Activated CD8-positive, alpha-beta memory T cell treated with anti-CD3 and anti-CD28 coated beads, Interleukin-2, amount 50 U/mL, for 1 hour (primary cell): ENCODE measurements around the gene PHKA1.
"Not testable (repeated sequence)": the region's sequence is repeated elsewhere in the genome, so short reads cannot be mapped to it uniquely, and the experiment has no call there.

Experiments
- DNase-seq: peaks from one replicate; pipeline ENCODE4 v3.0.0-alpha.2; 2020; ENCODE audit errors: extremely low read depth

Gene PHKA1

DNA sequence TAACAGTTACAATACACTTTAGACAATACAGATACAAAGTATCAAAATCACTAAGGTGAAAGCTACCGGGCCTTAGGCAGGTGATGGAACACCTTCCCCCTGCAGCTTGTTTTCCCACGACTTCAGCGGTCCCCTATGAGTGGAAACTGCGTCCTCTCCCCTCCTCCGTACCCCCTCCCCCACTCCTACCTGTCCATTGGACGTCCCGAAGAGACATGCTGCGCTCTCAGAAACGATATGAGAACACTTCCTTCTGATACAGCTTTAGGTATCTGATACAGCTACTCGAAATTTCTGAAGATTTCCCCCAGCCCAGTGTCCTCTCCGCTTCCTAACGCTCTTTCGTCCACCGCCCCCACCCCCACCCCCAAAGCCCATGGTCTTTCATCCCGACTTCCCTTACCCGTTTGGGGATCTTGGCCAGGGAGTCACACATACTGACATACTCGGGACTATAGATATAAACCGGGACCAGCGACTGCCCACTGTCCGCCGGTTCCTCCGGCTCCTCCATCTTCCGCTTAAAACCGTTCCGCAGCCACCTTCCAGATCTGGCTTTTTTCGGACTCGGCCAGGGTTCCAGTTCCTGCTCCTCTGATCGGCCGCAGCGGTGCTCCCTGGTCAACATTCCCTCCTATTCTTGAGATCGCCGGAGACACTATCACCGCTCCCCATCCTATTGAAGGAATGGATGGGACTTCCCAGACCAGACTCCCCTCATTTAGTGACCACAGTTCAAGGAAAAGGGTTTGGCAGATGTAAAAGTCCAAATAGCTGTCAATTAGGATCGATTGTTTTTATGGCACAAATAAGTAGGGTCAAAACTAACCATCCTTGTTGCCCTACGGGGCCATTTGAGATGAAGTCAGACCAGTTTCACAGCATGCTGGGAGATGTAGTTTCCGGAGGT is 141.6 kb downstream of the PHKA1 start, which contains the start of gene HDAC8:
HDAC8 (minus strand) TSS at position 596 of the 910 bp plus-strand sequence; CDS start at position 514, 82 bp downstream.
- no peak for DNase-seq

DNA sequence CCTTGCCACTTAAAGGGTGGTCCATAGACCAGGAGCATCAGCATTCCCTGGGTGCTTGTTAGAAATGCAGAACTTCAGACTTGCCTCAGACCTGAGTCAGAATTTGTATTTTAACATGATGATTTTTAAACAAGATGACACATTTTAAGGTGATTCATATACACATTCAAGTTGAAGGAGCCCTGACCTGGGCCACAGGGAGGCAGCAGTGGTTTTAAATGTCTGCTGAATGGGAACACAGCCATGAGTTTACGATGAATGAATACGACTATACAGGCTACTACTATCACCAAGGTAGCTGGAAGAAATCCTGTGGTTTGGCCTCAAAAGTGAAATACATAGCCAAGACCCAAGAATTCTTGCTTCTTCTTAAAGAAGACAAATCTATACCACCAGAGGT is 144.3 kb downstream of the PHKA1 start:
- no peak for DNase-seq

DNA sequence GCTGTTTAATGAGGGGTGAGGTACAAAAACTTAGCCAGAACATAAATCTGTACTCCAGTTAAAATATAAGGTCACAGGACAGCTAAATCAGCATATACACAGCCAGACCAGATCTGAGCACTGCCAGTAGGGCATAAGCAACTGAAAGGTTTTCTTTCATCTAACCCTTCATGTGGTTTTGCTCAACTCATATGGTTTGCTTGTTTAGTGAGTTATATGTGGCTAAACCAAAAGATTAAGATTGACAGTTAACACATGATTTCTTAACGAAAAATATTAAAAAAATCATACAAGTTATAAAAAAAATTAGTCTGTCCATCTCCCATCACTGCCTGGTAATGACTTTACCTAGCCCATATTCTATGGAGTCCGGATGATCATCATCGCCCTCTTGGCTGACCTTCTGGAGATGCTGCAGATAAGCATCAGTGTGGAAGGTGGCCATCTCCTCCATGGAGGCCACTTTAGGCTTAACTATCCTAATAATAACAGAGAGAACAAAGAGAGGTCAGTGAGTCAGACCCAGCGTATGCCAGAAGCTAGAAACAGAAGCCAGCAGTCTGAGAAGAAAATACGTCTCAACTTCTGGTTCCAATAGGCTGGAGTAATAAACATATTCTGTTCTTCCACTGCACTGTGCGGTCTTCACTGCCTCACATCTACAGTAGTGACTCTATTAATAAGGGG is 145.6 kb downstream of the PHKA1 start:
- no peak for DNase-seq

DNA sequence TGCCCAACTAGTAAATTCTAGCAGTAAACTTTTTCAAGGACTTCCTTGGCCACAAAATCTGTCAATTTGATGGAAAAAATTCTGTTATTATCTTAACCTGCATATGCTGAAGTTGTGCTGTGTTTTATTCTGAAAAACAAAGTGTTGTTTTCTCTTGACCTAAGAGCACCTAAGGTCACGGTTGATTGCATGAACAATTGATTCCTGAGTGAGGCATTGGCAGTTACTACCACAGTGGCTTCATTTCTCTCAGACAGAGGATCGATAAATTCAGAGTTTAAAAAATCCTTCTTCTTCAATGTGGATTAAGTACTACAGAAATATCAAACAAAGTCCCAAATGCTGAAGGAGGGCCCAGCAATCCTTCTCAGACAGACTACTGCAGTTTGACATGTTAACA is 147.7 kb downstream of the PHKA1 start:
- DNase-seq = no peak

DNA sequence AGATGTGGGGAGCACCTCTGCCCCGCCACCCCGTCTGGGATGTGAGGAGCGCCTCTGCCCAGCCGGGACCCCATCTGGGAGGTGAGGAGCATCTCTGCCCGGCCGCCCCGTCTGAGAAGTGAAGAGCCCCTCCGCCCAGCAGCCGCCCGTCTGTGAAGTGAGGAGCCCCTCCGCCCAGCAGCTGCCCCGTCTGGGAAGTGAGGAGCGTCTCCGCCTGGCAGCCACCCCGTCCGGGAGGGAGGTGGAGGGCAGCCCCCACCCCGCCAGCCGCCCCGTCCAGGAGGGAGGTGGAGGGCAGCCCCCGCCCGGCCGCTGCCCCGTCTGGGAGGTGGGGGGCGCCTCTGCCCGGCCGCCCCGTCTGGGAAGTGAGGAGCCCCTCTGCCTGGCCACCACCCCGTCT is 154.5 kb downstream of the PHKA1 start:
- not testable (repeated sequence) for DNase-seq

DNA sequence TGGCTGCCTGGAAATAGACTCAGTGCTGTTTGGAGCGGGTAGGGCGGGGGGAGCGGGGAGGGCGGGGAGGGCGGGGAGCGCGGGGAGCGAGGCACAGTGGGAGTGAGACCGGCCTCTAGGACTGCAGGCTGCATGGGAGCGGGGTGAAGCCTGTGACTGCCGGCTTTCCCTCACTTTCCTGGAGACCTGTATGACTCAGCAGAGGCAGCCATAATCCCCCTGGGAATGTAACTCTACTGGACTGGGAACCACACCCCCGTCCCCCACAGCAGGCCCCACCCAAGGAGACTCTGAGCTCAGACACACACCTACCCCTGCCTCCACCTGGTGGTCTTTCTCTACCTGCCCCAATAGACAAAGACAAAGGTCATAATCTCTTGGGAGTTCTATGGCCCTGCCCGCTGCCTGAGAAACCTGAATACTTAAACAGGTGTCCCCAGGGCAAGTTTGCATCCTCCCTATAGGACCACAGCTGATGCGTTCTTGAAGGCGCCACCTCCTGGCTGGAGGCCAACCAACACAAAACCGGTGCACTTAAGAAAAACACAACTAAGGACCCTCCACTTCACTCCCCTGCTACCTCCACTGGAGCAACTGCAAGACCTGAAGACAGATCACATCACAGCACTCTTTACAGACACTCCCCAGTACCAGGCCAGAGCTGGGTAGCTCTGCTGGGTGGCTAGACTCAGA is 159.5 kb downstream of the PHKA1 start:
- DNase-seq = no peak

DNA sequence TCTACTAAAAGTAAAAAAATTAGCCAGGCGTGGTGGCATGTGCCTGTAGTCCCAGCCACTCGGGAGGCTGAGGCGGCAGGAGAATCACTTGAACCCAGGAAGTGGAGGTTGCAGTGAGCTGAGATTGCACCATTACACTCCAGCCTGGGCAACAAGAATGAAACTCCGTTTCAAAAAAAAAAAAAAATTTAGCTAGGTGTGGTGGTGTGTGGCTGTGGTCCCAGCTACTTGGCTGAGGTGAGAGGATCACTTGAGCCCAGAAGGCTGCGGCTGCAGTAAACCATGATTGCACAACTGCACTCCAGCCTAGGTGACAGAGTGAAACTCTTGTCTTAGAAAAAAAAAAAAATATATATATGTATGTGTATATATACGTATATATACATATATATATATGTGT is 161.7 kb downstream of the PHKA1 start:
- DNase-seq = not testable (repeated sequence)

DNA sequence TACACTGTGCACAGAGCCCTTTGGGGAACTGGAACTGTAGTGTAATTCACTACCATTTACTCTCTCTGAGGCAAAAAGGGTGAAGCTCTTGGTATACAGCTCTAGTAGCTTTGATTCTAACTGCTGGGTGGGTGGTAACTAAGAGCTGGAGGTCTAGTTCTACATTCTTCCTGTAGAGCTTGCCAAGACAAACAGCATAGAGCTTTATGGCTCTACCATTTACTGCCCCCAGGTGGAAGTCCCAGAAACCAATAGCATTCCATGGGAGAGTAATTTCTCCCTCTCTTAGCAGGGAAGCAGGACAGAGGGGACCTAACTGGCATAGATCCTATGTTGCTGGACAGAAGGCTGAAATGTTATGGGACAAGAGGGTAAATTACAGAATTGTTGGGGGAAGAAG is 168.1 kb downstream of the PHKA1 start:
- DNase-seq = no peak

DNA sequence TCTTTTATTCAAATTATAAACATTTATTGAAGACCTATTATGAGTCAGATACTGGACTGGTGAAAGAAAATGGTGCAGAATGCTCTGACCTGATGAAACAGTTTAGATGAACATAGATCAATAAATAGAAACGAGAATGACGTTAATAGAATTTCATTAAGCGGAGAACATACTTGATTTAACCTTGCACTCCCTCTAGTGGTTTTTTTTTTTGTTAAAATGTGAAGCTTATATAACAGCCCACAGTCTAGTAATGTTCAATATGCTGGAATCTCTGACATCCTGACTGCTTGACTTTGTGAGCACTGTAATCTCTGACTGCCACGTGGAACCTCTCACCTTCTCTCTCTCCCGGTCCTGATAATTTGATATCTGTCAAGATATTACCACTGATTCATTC is 173.8 kb downstream of the PHKA1 start:
- no peak for DNase-seq

DNA sequence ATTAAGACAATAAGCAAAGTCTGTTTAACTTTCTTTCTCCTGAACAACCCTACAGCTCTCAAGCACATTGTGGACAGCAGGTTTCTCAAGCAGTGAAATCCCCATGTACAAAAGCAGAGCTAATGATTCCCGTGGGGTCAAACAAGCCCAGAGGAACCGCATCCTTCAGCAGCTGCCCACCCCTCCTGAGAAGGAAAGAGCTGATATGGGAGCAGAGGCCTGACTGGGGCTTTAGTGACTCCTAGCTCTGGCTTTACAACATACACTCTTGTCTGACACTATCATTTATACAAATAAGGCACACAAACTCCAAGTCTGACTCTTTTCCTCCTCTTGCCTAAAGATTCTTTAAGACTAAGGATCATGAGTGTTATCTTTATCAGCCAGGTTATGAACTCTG is 174.3 kb downstream of the PHKA1 start:
- no peak for DNase-seq

DNA sequence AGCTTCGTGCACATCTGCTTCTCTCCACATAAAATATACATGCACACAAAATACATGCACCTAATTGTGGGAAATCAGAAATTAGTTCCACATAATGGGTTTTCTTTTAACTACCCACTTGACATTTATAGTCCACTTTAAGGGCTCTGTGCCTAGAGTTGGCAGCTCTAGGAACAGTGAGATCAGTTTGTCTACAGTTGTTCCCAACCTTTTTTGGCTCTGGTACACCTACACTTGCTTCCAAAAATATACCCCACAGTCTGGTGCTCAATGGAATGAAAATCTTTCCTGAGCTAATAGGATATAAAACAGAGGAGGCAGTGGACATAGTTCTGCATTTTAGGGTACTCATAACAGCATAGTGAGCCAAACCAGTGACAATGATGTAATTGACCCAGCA is 177.6 kb downstream of the PHKA1 start:
- DNase-seq = no peak

DNA sequence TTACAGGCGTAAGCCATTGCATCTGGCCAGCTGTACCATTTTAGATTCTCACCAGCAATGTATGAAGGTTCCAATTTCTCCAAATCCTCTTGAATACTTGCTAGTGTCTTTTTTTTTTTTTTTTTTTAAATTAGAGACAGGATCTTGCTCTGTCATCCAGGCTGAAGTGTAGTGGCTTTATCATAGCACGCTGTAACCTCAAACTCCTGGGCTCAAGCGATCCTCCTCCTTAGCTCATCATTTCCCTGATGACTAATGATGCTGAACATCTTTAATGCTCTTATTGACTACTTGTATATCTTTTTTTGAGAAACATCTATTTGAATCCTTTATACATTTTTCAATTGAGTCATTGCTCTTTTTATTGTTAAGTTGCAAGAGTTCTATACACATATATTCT is 181.7 kb downstream of the PHKA1 start:
- DNase-seq = no peak
